Colonic mucosa (tissue), 4 donors: ENCODE measurements around the gene PSMB1. TPM values are rescaled to one million over a fixed set of nuclear protein-coding genes. Genes with fewer than 3 reads are reported as not detected.
"Not testable (repeated sequence)": the region's sequence is repeated elsewhere in the genome, so short reads cannot be mapped to it uniquely, and the experiment has no call there.

Source experiments
- DNase-seq: peaks from one replicate; pipeline ENCODE4 v3.0.0-alpha.2; 2020
- H3K27ac ChIP-seq: fragments of 200-600 bp; one replicate; pipeline ENCODE4 v1.8.0; 2021
- H3K27me3 ChIP-seq: fragments of 200-600 bp; one replicate; pipeline ENCODE4 v1.8.0; 2021
- H3K36me3 ChIP-seq: fragments of 200-600 bp; one replicate; pipeline ENCODE4 v1.8.0; 2021
- H3K4me1 ChIP-seq: fragments of 200-600 bp; one replicate; pipeline ENCODE4 v1.8.0; 2021; ENCODE audit warnings: mild to moderate bottlenecking
- H3K4me3 ChIP-seq: fragments of 200-600 bp; one replicate; pipeline ENCODE4 v1.8.0; 2021
- H3K9ac ChIP-seq, 2 donors: one replicate each; pipeline ENCODE4 v1.7.0; 2013; ENCODE audit warnings: control low read depth in 2 of 2, low read depth in 2 of 2, low read length in 2 of 2
- H3K9me3 ChIP-seq: fragments of 200-600 bp; one replicate; pipeline ENCODE4 v1.8.0; 2021
- CTCF ChIP-seq: fragments of 200-600 bp; IDR thresholded peaks from one replicate; pipeline ENCODE4 v1.8.0; 2022; ENCODE audit warnings: antibody characterized with exemption, mild to moderate bottlenecking
- intact Hi-C: fragments of 100-400 bp; cut with DNase I; formaldehyde crosslinking; loops from one replicate; pipeline ENCODE4 v1.14.1; 2022
- total RNA-seq, 2 donors: library from RNA; stranded (reverse); fragmentation: NEBNext Ultra II Directional in 1 of 2; extraction: Animal tissue kit (Norgen Biotek cat#: 25700) in 1 of 2; gene quantifications; one replicate each; pipeline ENCODE4 v1.2.1, GENCODE V29; 2021
- donor health status: healthy.
- donor health status: DM: no; HTN: no; CAD: no.
- donor health status: DM: no; HTN: no; CAD: no.

The PSMB1 gene
- total RNA-seq, 2 donors from 2014 or later: 140 to 172 TPM

- H3K4me3 ChIP-seq: no peak overlapping the region
- TF ChIP-seq CTCF: no peak
- H3K36me3 ChIP-seq: no peaks in the 10 kb centered on the region
- no peak overlapping the region for H3K27ac ChIP-seq
- no peaks in the 10 kb centered on the region for H3K9me3 ChIP-seq
- H3K27me3 ChIP-seq: no peaks in the 10 kb centered on the region
- intact Hi-C loops: no loop called here
- no peak overlapping the region for H3K9ac ChIP-seq
- DNase-seq: no peak
- no peaks in the 10 kb centered on the region for H3K4me1 ChIP-seq
Observed at GRCh38 chr6:170512249-170512648, 40.9 kb downstream of the PSMB1 start.

- Histone ChIP-seq H3K4me1 (no peaks in the 10 kb centered on the region), H3K27me3 (no peaks in the 10 kb centered on the region), H3K36me3 (no peaks in the 10 kb centered on the region), H3K27ac (no peak overlapping the region), H3K9ac (no peak overlapping the region), H3K9me3 (no peaks in the 10 kb centered on the region), H3K4me3 (no peak overlapping the region)
- intact Hi-C loops: no loop called here
- no peak for TF ChIP-seq CTCF
- DNase-seq: no peak
Observed at GRCh38 chr6:170510631-170511030, 42.5 kb downstream of the PSMB1 start.

GRCh38 chr6:170509723-170510018 is 43.4 kb downstream of the PSMB1 start:
- Histone ChIP-seq H3K36me3 (no peaks in the 10 kb centered on the region), H3K27ac (no peak overlapping the region), H3K9ac (no peak overlapping the region), H3K4me3 (no peak overlapping the region), H3K27me3 (no peaks in the 10 kb centered on the region), H3K4me1 (no peaks in the 10 kb centered on the region), H3K9me3 (no peaks in the 10 kb centered on the region)
- intact Hi-C loops: no loop called here
- TF ChIP-seq CTCF: no peak
- no peak for DNase-seq

GRCh38 chr6:170508892-170509722 is 44.0 kb downstream of the PSMB1 start:
- H3K9ac ChIP-seq, DNase-seq, H3K27ac ChIP-seq, H3K4me3 ChIP-seq, intact Hi-C loops, H3K9me3 ChIP-seq, H3K4me1 ChIP-seq, H3K36me3 ChIP-seq, H3K27me3 ChIP-seq: not testable (repeated sequence)

GRCh38 chr6:170508275-170508674 is 44.8 kb downstream of the PSMB1 start:
- H3K4me3 ChIP-seq, H3K27me3 ChIP-seq, H3K36me3 ChIP-seq, H3K9me3 ChIP-seq, intact Hi-C loops, H3K9ac ChIP-seq, H3K27ac ChIP-seq, H3K4me1 ChIP-seq, DNase-seq: not testable (repeated sequence)

- intact Hi-C loops, H3K9me3 ChIP-seq, H3K27me3 ChIP-seq, H3K4me3 ChIP-seq, DNase-seq, H3K27ac ChIP-seq, H3K36me3 ChIP-seq, H3K4me1 ChIP-seq, H3K9ac ChIP-seq: not testable (repeated sequence)
Observed at GRCh38 chr6:170507728-170508127, 45.4 kb downstream of the PSMB1 start.

GRCh38 chr6:170506446-170506845 is 46.7 kb downstream of the PSMB1 start:
- no peaks in the 10 kb centered on the region for H3K36me3 ChIP-seq
- no peak overlapping the region for H3K4me3 ChIP-seq
- no peak overlapping the region for H3K27ac ChIP-seq
- intact Hi-C loops: no loop called here
- no peak for TF ChIP-seq CTCF
- H3K9me3 ChIP-seq: no peaks in the 10 kb centered on the region
- DNase-seq: no peak
- no peaks in the 10 kb centered on the region for H3K27me3 ChIP-seq
- H3K4me1 ChIP-seq: no peaks in the 10 kb centered on the region
- H3K9ac ChIP-seq: no peak overlapping the region
